ENCODE measurements around the gene ASXL2.
"Not testable (repeated sequence)": the region's sequence is repeated elsewhere in the genome, so short reads cannot be mapped to it uniquely, and the experiment has no call there.

The ASXL2 gene

DNA sequence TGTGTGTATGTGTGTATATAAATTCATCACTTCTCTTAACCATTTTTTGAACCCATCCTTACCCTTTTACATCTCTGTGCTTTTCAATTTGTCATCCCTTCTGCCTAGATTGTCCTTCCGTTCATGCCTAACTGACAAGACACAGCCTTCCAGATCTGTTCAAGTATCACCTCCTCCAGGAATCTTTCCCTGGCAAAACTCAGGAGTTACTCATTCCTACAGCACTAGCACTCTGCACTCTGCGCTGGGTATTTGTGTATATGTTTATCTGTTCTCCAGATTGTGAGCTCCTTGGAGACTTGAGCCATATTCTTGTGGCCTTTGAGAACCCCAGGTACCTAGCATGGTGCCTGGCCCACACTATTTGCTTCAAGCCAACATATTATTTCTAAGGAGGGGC lies 26.8 kb upstream of the ASXL2 start:
- no peak for TF ChIP-seq JUND (IDR thresholded peaks at IDR 0.05; ENCODE audit: low read depth)
- in situ Hi-C loops (cut with HindIII; ENCODE audit: low pct_unique_long_range_greater_than_20kb, low sequenced_read_pairs), result no loop called here
- no peak for DNase-seq (ENCODE audit: low read depth in 1 of 2, low spot score in 1 of 2)

DNA sequence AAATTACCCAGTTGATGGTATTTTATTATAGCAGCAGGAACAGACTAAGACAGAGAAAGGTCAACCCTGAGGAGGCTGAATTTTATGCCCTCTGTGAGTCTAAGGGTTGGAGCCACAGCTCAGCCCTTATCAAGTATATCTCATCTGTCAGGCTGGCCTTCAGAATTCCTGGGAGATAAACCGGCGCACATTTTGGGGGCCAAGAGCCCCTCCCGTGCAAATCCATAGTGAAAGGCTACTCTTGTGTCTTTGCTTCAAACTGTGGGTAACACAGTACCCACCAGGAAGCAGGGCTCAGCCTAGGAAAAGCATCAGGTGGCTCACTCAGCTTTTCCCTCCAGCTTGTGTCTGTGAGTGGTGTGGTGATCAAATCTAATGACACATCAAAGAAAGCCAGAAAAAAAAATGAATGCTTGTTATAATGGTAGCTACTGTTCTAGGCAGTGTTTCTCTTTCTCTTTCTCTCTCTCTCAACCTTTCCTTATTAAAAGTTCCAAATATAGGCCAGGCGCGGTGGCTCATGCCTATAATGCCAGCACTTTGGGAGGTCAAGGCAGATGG lies 25.0 kb upstream of the ASXL2 start:
- no peak for TF ChIP-seq JUND (IDR thresholded peaks at IDR 0.05; ENCODE audit: low read depth)
- in situ Hi-C loops (cut with HindIII; ENCODE audit: low pct_unique_long_range_greater_than_20kb, low sequenced_read_pairs), result no loop called here
- DNase-seq (ENCODE audit: low read depth in 1 of 2, low spot score in 1 of 2), result no peak

DNA sequence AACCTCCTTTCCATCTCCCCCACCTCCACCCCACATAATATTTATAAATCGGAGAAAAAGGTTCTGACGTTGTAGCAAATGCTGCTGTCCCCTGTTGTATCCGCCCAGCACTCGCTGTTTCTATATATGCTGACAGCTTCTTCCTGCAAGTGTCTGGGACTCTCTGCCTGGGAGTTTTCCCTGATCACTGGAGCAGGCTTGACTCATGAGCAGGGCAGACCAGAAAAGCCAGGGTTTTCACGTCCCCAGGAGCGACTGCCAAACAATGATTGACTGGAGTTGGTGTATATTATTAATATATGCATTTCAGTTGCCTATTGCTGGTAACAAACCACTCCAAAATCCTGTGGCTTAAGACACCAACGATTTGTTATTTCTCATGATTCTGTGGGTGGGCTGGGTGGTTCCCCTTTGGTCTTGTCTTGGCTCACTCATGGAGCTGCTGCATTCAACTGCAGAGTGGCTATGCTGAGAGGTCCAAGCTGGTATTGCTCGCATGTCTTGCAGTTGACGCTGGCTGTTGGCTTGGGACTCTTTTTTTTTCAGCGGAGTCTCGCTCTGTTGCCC lies 21.2 kb upstream of the ASXL2 start:
- no peak for DNase-seq (ENCODE audit: low read depth in 1 of 2, low spot score in 1 of 2)
- in situ Hi-C loops (cut with HindIII; ENCODE audit: low pct_unique_long_range_greater_than_20kb, low sequenced_read_pairs), result no loop called here
- TF ChIP-seq JUND (IDR thresholded peaks at IDR 0.05; ENCODE audit: low read depth), result no peak

DNA sequence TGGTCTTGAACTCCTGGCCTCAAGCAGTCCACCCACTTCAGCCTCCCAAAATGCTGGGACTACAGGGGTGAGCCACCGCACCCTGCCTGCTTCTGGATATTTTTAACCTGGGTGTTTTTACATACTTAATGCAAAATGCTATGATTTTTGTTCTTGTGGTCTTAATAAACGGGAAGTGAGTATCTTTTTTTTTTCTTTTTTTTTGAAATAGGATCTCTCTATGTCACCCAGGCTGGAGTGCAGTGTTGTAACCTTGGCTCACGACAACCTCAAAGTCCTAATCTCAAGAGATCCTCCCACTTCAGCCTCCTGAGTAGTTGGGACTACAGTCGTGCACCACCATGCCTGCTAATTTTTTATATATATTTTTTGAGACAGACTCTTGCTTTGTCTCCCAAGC lies 19.2 kb upstream of the ASXL2 start:
- in situ Hi-C loops (cut with HindIII; ENCODE audit: low pct_unique_long_range_greater_than_20kb, low sequenced_read_pairs), result no loop called here
- no peak for DNase-seq (ENCODE audit: low read depth in 1 of 2, low spot score in 1 of 2)
- TF ChIP-seq JUND (IDR thresholded peaks at IDR 0.05; ENCODE audit: low read depth), result no peak

DNA sequence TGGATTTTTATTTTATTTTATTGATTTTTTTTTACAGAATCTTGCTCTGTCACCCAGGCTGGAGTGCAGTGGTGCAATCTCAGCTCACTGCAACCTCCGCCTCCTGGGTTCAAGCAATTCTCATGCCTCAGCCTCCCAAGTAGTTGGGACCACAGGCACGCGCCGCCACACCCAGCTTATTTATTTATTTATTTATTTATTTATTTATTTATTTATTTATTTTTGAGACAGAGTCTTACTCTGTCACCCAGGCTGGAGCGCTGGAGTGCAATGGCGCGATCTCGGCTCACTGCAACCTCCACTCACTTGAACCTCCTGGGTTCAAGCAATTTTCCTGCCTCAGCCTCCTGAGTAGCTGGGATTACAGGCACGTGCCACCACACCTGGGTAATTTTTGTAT lies 18.0 kb upstream of the ASXL2 start:
- in situ Hi-C loops (cut with HindIII; ENCODE audit: low pct_unique_long_range_greater_than_20kb, low sequenced_read_pairs); DNase-seq (ENCODE audit: low read depth in 1 of 2, low spot score in 1 of 2): not testable (repeated sequence)

DNA sequence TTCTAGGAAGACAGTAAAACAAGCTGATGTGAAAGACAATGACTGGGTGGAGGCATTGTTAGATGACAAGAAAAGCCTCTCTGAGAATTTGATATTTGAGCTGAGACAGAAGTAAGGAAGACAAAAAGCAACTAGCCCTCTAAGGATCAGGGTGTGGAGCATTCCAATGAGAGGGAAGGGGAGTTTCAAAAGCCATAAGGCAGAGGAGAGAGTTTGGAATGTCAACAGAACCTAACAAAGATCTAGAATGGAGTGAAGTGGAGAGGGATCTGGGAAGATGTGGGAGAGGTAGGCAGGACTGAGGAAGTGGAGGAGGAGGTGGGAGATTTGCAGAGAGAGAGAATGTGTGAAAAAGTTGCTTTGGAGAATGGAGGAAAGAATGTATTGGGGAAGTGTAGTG lies 17.3 kb upstream of the ASXL2 start:
- no peak for TF ChIP-seq JUND (IDR thresholded peaks at IDR 0.05; ENCODE audit: low read depth)
- DNase-seq (ENCODE audit: low read depth in 1 of 2, low spot score in 1 of 2), result no peak
- in situ Hi-C loops (cut with HindIII; ENCODE audit: low pct_unique_long_range_greater_than_20kb, low sequenced_read_pairs), result no loop called here

DNA sequence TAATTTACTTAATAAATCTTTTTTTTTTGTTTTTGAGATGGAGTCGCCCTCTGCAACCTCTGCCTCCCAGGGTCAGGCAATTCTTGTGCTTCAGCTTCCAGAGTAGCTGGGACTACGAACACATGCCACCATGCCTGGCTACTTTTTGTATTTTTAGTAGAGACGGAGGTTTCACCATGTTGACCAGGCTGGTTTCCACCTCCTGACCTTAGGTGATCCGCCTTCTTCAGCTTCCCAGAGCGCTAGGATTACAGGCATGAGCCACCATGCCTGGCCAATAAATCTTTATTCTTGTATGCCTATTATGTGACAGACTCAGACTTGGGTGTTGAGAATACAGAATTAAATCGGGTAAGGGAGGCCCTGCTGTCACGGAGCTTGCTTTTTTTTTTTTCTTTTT lies 16.7 kb upstream of the ASXL2 start:
- TF ChIP-seq JUND (IDR thresholded peaks at IDR 0.05; ENCODE audit: low read depth), result no peak
- no peak for DNase-seq (ENCODE audit: low read depth in 1 of 2, low spot score in 1 of 2)
- in situ Hi-C loops (cut with HindIII; ENCODE audit: low pct_unique_long_range_greater_than_20kb, low sequenced_read_pairs), result no loop called here

DNA sequence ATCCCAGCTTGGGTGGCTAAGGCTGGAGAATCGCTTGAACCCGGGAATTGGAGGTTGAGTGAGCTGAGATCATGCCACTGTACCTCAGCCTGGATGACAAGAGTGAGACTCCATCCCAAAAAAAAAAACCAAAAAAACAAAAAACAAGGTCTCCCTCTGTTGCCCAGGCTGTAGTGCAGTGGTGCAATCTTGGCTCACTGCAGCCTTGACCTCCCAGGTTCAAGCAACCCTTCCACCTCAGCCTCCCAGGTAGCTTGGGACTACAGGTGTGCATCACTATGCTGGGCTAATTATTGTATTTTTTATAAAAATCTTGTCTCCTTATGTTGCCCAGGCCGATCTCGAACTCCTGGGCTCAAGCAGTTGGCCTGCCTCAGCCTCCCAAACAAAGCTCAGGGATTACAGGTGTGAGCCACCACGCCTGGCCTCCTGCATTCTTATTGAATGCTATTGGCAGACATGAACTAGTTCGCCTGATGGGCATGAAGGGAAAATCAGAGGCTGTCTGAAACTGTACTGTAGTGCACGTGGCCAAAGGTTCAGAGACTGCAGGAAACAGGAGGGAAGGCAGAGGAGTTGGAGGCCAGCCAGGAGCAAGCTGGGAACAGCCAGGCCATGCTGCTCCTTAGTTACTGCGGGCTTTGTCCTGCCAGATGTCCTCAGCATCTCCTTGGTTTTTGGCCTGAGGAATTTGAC lies 16.0 kb upstream of the ASXL2 start:
- no peak for DNase-seq (ENCODE audit: low read depth in 1 of 2, low spot score in 1 of 2)
- TF ChIP-seq JUND (IDR thresholded peaks at IDR 0.05; ENCODE audit: low read depth), result no peak
- in situ Hi-C loops (cut with HindIII; ENCODE audit: low pct_unique_long_range_greater_than_20kb, low sequenced_read_pairs), result no loop called here

DNA sequence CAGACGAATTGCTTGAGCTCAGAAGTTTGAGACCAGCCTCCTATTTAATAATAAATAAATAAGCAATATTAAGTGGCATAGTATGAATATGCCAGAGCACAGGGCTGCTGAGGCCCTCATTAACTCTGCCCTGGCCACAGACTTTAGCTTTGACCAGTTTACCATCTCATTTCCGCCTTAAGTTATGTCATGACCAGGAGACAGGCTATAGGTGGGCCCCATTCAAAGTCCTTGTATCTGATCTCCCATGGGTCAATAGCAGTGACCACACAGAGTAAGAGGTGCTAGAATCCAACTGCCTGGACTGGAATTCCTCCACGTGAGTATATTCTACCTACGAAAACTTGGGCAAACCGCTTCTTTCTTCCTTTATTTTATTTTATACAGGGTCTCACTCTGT lies 13.4 kb upstream of the ASXL2 start:
- in situ Hi-C loops (cut with HindIII; ENCODE audit: low pct_unique_long_range_greater_than_20kb, low sequenced_read_pairs), result no loop called here
- DNase-seq (ENCODE audit: low read depth in 1 of 2, low spot score in 1 of 2), result no peak
- TF ChIP-seq JUND (IDR thresholded peaks at IDR 0.05; ENCODE audit: low read depth), result no peak

DNA sequence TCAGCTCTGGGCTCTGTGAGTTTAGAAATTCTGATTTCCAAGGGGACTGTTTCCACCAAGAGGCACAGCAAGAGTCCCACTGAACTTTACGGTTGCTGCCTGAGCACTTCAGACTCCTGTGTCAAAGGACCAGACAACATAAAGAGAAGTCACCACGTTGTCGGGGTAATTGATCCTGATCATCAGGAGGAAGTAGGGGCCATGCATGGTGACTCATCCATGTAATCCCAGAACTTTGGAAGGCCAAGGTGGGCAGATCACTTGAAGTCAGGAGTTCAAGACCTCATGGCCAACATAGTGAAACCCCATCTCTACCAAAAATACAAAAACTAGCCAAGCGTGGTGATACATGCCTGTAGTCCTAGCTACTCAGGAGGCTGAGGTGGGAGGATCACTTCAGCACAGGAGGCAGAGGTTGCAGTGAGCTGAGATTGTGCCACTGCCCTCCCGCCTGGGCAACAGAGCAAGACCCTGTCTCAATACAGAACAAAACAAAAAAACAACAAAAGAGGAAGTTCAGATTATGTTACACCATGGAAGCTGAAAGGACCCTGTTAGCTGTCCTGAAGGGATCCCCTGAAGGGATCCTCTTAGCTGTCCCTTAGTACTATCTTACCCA lies 9.4 kb upstream of the ASXL2 start:
- in situ Hi-C loops (cut with HindIII; ENCODE audit: low pct_unique_long_range_greater_than_20kb, low sequenced_read_pairs), result no loop called here
- DNase-seq (ENCODE audit: low read depth in 1 of 2, low spot score in 1 of 2), result no peak
- no peak for TF ChIP-seq JUND (IDR thresholded peaks at IDR 0.05; ENCODE audit: low read depth)

DNA sequence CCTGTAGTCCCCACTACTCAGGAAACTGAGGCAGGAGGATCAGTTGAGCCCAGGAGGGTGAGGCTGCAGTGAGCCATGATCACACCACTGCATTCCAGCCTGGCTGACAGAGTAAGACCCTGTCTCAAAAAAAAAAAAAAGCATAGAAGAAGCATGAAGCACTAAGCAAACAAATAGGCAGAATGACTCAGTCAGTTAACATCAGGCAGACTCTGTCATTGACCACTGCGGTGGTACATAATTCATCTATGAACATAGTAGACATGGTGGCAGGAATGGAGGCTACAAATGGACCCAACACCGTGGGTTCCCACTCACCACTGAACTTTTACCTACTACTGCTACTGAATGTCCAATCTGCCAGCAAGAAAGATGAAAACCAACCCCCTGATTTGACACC lies 7.6 kb upstream of the ASXL2 start:
- TF ChIP-seq JUND (IDR thresholded peaks at IDR 0.05; ENCODE audit: low read depth), result no peak
- in situ Hi-C loops (cut with HindIII; ENCODE audit: low pct_unique_long_range_greater_than_20kb, low sequenced_read_pairs), result no loop called here
- no peak for DNase-seq (ENCODE audit: low read depth in 1 of 2, low spot score in 1 of 2)

DNA sequence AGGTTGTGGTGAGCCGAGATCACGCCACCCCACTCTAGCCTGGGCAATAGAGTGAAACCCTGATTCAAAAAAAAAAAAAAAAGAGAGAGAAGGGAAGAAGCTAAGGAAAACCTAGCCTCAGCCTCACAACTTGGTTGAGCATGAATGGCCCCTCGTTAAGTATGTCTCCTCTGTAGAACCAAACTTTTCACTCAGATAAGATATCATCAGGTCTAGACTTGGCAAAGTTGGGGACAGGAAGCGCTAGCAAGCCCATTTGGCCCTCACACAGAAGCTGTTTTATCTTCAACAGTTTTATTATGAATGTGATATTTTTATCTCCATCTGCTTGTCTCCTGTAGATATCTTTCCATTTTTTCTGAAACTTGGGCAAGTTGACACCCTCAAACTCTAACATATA lies 3.5 kb upstream of the ASXL2 start:
- no peak for TF ChIP-seq JUND (IDR thresholded peaks at IDR 0.05; ENCODE audit: low read depth)
- DNase-seq (ENCODE audit: low read depth in 1 of 2, low spot score in 1 of 2), result no peak
- in situ Hi-C loops (cut with HindIII; ENCODE audit: low pct_unique_long_range_greater_than_20kb, low sequenced_read_pairs), result no loop called here

DNA sequence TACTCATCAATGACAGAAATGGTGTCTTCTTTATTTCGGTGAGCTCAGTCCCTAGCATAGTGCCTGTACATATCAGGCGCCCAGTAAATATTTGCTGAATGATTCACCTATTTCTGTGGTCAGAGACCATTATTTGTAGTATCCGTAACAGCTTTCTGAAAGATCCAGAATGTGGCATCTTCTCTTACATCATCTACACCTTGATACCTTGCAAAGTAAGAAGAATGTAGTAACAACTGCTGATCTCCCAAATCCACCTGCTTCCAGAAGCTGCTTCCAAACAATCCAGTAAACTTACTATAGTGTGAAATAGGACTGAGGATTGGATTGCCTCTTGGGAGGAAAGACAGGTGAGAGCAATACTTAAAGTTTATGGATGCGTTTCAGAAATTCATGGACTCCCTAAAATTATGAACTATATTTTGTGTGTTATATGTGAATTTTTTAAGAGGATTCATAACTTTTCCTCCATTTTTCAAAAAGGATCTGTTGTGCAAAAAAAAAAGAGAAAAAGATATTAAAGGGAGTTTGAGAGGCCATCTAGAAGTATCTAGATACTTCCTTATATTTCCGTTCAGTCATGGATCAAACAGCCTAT lies 945 bp upstream of the ASXL2 start:
- in situ Hi-C loops (cut with HindIII; ENCODE audit: low pct_unique_long_range_greater_than_20kb, low sequenced_read_pairs), result no loop called here
- peak in 1 of 2 experiments; percentile 28 for DNase-seq (ENCODE audit: low read depth in 1 of 2, low spot score in 1 of 2)
- no peak for TF ChIP-seq JUND (IDR thresholded peaks at IDR 0.05; ENCODE audit: low read depth)

Measured in T47D (cell line).